GM20431 (cell line): ENCODE data around the gene C1orf53.
"Not testable (repeated sequence)": the region's sequence is repeated elsewhere in the genome, so short reads cannot be mapped to it uniquely, and the experiment has no call there.

Experiments
- in situ Hi-C: fragments of 300-500 bp; cut with MseI, MboI; formaldehyde crosslinking; loops from one replicate; pipeline ENCODE4 v1.15.0; 2020; ENCODE audit warnings: low sequenced_read_pairs; ENCODE audit not compliant: unreplicated experiment

C1orf53 gene

DNA sequence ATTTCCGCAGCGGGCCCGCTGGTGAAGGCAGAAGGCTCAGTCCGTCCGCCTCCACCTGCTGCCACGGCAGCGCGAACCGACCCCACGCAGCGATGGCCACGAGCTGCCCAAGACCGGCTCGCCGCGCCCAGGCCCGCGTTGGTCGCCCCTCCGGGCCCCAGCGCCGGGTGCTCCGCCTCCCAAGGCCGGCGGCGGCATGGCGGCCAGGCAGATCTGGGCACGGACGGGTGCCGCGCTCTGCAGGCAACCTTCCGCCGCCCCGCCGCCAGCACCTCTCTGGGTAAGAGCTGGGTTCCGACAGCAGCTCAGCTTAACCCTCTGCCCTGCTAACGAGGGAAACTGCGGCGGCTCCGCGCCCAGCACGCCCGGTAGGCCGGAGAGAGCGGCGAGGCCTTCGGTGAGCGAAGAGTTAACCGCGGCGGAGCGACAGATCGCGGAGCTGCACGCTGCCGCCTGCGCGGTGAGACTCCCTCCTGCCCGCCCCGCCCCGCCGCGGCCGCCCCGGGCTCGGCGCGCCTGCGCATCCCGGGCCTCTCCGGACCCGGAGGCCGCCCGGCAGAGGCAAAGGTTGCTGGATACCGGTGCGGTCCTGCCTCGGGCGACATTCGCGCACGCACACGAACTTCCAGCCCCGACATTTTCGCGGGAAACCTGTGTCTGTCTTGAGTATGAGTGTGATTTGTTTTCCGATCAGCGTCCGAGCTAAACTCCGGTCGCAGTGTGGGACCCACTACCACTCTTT lies at the start of gene C1orf53:
C1orf53 (plus strand) TSS at position 177 of the 742 bp plus-strand sequence; CDS start at position 197, 20 bp downstream.
- in situ Hi-C loops: no loop called here

DNA sequence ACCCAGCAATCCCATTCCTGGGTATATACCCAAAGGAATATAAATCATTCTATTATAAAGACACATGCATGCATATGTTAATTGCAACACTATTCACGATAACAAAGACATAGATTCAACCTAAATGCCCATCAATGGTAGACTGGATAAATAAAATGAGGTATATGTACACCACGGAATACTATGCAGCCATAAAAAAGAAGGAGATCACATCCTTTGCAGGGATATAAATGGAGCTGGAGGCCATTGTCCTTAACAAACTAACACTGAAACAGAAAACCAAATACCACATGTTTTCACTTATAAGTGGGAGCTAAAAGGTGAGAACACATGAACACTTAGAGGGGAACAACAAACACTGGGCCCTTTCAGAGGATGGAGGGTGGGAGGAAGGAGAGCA lies 46.7 kb upstream of the C1orf53 start:
- in situ Hi-C loops: not testable (repeated sequence)

DNA sequence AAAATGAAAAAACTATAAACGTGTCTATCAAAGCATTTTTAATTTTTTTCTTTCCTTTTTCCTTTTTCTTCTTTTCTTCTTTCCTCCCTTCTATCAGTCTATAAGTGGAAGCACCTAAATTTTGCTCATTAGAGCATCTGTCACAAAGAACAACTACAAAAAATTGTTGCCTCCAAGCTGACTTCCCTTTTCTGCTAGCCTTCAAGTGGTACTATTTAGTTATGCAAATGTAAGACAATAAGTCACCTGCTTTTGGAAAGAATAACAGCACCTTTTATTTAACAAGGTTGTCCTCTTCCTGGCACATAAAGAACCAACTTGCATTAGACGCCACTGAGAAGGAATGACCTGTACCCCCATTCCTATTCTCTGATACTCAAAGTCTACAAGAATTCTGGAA lies 45.0 kb upstream of the C1orf53 start:
- in situ Hi-C loops: no loop called here

DNA sequence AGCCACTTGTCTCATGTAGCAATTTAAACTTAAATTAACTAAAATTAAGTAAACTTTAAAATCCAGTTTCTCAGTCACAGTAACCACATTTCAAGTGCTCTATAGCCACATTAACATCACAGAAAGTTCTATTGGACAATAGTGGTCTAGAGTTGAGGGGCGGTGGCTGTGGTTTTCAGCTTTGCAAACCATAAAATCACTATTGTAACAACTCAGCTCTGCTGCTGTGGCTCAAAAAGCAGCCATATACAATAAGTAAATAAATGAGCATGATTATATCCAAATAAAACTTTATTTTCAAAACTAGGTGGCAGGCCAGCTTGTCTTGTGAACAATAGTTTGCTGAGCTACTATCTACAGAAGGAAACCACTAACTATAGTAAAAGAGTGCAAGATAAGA lies 43.4 kb upstream of the C1orf53 start:
- in situ Hi-C loops: no loop called here

DNA sequence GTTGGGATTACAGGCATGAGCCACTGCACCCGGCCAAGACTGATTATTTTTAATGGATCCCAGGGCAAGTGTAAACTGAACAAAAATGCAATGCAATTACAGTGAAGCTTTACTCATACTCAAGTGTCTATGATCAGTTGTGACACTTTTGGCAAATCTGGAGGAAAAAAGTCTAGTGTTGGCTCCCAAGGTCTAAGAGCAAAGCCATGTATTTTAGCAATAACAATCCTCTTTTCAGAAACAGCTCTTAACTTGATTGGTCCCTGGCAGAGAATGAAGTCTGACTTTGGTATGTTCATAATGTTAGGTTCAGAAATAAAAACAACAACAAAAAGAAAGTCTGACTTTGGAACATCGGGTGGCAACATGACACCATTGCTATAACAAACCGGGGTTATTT lies 40.2 kb upstream of the C1orf53 start:
- in situ Hi-C loops: no loop called here

DNA sequence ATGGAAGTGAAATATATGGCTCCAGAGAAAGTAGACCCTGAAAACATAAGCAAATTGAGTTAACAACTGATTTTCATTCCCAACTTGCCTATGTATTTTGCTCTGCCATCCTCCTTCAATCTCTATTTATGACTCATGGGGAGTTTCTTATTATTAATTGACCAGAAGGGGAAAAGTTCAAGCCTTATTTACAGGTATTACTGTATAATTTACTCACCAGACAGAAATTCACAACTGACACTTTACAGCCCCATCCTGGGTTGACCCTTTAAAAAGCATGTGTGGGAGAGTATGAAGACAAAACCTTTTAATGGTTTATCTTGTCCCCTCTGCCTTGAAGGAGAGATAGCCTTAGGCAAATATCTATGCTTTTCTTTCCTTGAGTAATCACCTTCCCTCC lies 39.8 kb upstream of the C1orf53 start:
- in situ Hi-C loops: no loop called here

DNA sequence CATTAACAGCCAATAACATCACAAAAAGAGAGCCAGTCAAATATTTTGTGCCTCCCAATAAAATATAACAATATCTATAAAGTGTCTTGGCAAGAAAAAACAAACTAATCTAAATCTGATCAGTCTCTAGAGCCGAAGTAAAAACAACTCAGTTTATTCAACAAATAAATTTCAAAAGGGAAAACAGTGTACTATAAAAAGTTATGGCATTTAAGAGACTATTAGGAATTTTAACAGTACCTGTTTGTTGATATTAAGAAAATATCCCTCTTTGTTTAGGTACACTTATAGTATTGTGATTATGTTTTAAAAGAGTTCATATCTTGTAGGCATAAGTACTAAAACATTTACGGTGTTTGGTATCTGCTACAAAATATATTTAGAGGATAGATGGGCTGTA lies 36.6 kb upstream of the C1orf53 start:
- in situ Hi-C loops: no loop called here

DNA sequence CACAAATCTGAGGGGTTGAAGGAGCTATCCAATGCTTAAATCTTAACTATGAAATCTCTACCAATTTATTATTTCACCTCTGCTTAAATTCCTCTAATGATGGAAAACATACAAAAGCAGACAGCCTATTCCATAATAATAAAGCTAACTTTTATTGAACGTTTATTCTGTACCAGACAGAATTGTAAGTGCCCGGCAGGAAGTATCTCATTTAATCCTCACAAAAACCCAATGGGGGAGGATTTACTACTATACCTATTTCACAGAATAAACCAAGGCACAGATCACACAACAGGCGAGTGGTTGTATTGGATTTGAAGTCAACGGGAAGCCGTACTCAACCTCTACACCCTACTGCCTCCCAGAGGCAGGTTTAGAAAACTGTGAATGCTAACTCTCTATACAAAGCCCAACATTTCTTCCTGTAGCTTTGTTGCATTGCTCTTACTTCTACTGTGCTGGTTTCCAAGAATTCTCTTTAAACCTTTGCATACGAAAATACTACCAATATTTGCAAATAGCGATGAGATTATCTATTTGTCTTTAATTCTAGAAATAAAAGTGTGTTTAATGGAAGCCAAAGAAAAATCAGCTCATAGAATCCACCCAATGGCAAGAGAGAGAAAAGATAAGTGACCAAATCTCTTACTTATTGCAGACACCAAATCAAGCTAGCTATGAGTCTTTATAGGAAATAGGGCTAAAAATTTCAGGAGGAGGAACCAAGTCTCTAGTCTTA lies 33.5 kb upstream of the C1orf53 start:
- in situ Hi-C loops: no loop called here

DNA sequence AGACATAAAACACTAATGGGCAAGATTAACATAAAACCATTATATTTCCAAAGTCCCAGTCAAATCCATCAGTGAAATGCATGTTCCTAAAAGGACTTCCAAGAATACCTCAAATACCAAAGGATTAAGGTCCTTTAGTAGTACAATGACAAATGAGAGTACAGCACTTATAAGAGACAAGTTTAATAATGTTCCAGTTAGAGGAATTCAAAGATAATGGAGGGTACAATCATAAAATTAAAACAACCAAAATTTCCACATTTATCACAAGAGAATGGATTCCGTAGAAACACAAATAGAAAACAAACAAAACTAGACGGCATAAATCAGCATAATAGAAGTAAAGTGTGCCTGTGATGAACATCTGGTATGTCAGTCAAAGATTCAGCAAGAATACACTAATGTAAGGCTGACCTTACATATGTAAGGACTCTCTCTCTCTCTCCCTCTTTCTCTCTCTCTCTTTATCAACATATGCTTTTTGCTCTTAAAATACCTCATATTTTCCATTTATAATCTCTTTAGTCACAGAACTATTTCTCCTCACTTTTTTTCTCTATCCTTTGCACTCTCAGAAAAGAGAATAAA lies 32.8 kb upstream of the C1orf53 start:
- in situ Hi-C loops: no loop called here

DNA sequence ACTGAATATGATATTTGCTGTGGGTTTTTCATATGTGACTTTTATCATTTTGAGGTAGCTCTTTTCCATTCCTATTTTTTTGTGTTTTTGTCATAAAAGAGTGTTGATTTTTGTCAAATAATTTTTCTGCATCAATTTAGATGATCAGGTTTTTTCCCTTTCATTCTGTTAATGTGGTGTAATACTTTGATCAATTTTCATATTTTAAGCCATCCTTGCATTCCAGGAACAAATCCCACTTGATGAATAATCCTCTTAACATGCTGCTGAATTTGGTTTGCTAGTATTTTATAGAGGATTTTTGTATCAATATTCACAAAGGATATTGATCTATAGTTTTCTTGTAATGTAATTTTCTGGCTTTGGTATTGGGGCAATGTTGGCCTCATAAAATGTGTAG lies 25.5 kb upstream of the C1orf53 start:
- in situ Hi-C loops: no loop called here

DNA sequence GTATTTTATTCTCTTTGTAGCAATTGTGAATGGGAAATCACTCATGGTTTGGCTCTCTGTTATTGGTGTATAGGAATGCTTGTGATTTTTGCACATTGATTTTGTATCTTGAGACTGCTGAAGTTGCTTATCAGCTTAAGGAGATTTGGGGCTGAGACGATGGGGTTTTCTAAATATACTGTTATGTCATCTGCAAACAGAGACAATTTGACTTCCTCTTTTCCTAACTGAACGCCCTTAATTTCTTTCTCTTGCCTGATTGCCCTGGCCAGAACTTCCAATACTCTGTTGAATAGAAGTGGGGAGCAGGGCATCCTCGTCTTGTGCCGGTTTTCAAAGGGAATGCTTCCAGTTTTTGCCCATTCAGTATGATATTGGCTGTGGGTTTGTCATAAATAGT lies 22.0 kb upstream of the C1orf53 start:
- in situ Hi-C loops: not testable (repeated sequence)

DNA sequence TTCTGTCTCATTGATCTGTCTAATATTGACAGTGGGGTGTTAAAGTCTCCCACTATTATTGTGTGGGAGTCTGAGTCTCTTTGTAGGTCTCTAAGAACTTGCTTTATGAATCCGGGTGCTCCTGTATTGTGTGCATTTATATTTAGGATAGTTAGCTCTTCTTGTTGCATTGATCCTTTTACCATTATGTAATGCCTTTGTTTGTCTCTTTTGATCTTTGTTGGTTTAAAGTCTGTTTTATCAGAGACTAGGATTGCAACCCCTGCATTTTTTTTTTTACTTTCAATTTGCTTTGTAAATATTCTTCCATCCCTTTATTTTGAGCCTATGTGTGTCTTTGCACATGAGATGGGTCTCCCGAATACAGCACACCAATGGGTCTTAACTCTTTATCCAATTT lies 20.2 kb upstream of the C1orf53 start:
- in situ Hi-C loops: not testable (repeated sequence)

DNA sequence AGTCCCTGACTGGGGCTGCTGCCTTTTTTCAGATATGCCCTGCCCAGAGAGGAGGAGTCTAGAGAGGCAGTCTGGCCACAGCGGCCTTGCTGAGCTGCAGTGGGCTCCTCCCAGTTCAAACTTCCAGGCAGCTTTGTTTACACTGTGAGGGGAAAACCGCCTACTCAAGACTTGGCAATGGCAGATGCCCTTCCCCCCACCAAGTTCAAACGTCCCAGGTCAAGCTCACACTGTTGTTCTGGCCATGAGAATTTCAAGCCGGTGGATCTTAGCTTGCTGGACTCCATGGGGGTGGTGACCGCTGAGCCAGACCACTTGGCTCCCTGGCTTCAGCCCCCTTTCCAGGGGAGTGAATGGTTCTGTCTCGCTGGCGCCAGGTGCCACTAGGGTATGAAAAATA lies 18.3 kb upstream of the C1orf53 start:
- in situ Hi-C loops: no loop called here

DNA sequence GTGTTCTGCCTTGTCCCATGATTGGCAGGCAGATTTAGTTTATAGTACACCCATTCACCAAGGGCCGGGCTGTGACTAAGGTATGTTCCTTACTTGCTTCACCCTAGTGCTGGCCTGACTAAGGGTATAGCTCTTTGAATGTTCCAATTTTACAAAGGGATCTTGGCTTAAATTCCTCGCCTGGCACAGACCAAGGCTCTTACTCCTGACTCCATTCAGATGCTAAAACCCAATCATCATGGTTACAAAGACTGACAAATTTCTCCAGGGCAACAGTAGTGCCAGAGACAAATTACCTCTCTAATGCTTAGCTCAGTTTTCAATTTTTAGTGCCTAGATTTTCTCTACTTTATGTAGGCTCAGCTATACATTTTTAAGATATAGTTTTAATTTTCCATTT lies 11.5 kb upstream of the C1orf53 start:
- in situ Hi-C loops: no loop called here

DNA sequence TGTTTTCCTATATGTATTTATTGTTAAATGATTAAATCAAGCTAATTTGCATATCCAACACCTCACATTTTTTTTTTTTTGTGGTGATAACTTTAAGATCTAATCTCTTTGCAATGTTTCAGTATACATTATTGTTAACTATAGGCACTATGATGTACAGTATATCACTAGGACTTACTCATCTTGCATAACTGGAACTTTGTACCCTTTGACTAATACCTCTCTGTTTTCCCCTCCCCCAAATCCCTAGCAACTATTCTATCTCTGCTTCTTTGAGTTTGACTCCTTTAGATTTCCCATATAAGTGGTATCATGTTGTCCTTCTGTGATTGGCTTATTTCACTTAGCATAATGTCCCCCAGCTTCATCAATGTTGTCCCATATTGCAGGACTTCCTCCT lies 9.7 kb upstream of the C1orf53 start:
- in situ Hi-C loops: no loop called here

DNA sequence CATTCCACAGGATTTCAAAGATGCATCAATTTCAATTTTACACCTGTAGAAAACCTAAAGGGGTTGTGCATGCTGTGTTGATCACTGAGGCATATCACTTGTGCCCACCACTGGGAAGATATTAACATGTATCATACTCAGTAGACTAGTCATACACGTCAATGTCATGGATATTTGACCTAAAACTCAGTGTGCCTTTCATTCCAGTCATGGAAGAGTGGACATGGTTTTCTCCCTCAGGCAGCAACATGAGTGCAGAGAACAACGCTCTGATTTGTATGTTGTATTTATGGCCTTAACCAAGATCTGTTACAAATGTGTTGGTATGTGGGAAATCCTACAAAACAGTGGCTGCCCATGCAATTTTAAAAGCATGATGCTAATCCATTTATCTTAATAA lies 6.1 kb upstream of the C1orf53 start:
- in situ Hi-C loops: no loop called here

DNA sequence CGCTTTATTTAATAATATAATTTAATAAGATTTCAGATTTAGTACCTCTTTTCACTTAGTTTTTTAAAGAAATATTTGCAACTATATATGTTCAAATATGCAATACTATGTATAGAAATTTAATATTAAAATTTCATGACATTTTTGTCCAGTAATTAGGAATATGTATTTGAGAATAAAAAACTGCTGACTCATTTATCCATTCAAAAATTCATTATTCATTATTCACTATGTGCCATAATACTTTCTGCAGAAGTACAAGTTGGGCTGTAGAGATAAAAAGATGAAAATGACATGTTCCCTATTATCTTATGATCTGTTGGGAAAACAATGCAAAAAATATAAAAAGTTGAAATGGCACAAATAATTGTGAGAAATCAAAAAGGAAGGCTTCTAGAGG lies 3.4 kb upstream of the C1orf53 start:
- in situ Hi-C loops: no loop called here

DNA sequence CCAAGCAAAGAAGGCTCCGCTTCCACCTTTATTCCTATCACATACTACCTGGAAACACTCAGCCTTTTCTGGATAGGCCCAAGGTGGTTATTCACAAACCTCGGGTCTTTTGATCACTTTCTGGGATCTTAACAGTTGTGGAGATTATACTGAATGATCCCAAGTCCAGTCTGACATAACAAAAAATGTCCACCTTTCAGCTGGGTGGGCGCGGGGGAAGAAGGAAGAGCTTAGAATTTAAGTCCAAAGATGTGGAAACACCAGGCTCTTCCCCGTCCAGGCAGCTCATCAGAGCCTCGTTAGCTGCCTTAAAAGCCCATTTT lies 338 bp upstream of the C1orf53 start:
- in situ Hi-C loops: no loop called here

DNA sequence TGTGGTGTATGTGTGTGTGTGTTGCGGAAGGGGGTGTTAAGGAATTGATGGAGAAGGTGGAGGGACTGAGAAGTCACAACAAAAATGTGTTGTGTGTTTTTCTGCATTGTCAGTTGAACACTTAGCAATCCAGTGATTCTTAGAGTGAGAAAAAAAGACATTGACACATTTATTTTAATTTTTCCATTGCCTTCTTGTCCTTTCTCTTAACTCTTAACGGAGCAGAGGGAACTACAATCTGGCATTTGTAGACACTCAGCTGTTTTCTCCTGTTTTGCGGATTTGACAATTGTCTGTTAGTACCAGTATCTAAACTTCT lies 725 bp downstream of the C1orf53 start:
- in situ Hi-C loops: no loop called here

DNA sequence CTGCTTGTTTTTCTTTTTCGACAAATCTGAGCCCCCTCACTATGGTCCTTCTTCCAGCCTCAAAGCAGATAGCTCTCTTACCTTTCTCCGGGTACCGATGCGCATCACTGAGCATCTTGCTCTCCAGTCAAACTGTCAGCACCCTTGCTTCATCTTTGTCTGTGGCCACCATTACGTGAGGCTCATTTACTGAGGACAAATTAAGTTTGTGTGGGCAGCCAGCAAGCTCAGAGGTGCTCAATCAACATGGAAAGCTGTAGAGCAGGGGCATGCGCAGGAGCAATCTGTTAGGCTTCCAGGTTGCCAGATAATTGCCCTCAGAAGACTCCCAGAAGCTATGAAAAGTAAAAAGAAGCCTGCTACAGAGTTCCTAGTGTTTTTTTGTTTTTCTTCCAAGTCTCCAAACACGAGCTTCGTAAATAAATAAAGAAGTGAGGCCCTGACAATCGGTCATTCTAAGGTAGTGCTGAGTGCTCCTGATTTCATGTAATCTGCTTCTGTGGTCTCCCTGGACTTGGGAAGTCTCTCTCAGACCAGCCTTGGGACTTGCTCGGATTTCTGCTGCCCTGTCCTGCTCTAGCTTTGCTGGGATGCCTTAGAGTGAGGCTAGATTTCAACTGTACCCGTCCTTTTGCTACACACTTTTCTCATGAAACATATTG lies 1.8 kb downstream of the C1orf53 start:
- in situ Hi-C loops: no loop called here

DNA sequence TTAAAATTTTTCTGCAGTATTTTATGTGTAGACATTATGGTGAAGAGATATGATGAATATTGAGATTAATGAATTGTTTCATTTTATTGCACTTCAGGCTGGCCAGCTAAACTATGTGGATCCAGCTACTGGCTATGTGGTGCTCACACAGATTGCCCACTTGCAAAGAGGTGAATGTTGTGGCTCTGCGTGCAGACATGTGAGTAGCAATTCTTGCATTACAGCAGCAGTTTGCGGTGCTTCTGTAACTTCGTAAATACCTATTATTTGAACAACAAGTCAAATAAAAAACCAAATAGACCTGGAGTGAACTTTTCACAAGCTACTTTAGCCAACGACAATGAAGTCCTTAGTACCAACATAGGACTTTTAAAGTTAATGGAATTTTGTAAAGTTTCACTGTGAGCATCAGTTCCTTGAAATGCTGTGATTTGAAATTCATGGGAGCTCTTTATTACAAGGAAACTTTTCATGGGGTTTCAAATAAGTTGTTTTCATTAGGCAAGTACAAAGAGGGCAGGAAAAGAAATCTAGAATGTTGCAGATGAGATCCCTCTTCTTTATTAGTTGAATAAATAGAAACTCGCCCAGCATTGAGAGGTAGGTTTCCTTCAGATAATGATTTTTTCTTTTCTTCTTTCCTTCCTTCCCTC lies 3.4 kb downstream of the C1orf53 start:
- in situ Hi-C loops: no loop called here
